ENCODE measurements around the gene CCDC160. TPM values are rescaled to one million over a fixed set of nuclear protein-coding genes. Genes with fewer than 3 reads are reported as not detected.

The CCDC160 gene
- polyA plus RNA-seq, 1 donor (not counting 4 experiments of a cell fraction or from before 2014, with no cell fraction given): not detected

DNA sequence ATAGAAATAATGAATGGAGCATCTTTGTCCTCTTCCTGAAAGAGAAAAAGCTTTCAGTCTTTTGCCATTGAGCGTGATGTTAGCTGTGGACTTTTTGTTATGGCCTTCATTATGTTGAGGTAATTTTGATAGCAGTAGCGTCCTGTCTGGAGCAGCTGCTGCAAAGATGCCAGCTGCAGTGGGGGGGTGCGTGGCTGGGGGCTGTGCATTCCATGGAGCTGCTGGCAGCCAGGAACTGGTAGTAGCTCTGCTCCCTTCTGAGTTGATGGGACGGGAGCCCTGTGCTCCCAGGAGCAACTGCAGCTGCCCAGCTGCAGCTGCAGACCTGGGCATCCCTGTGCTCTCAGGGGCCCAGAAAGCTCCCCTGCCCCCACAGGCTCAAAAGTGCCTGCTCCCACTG lies 50.4 kb downstream of the CCDC160 start:
- H3K4me2 ChIP-seq (ENCODE audit: control insufficient read depth, extremely low read depth, insufficient read depth, low read depth, low read length): no peak overlapping the region
- DNase-seq (ENCODE audit: low read depth, low spot score) (no peak), FAIRE-seq (no peak)
- H3K9me3 ChIP-seq (ENCODE audit: control insufficient read depth, low read depth, low read length): no peaks in the 10 kb centered on the region
- H3K9me1 ChIP-seq (ENCODE audit: control insufficient read depth, extremely low read depth, insufficient read depth, low read length): no peaks in the 10 kb centered on the region
- no peak overlapping the region for H2AFZ ChIP-seq (ENCODE audit: control insufficient read depth, low read length)
- no peak overlapping the region for H3K27ac ChIP-seq (ENCODE audit: control insufficient read depth, insufficient read depth, low read length)
- H3K4me3 ChIP-seq (ENCODE audit: control insufficient read depth in 2 of 3, extremely low read depth in 1 of 3, insufficient read depth in 2 of 3, low read depth in 1 of 3, low read length in 3 of 3): no peak overlapping the region
- dilution Hi-C loops (cut with MboI; ENCODE audit: extremely low pct_ligation_motif_present, low sequenced_read_pairs): no loop called here
- H3K27me3 ChIP-seq (ENCODE audit: control insufficient read depth, extremely low read depth, insufficient read depth, low read length): no peaks in the 10 kb centered on the region
- no peaks in the 10 kb centered on the region for H4K20me1 ChIP-seq (ENCODE audit: control insufficient read depth, extremely low read depth, insufficient read depth, low read length)
- H3K9ac ChIP-seq (ENCODE audit: control insufficient read depth, extremely low read depth, insufficient read depth, low read length): no peak overlapping the region
- TF ChIP-seq, protein P1, sequence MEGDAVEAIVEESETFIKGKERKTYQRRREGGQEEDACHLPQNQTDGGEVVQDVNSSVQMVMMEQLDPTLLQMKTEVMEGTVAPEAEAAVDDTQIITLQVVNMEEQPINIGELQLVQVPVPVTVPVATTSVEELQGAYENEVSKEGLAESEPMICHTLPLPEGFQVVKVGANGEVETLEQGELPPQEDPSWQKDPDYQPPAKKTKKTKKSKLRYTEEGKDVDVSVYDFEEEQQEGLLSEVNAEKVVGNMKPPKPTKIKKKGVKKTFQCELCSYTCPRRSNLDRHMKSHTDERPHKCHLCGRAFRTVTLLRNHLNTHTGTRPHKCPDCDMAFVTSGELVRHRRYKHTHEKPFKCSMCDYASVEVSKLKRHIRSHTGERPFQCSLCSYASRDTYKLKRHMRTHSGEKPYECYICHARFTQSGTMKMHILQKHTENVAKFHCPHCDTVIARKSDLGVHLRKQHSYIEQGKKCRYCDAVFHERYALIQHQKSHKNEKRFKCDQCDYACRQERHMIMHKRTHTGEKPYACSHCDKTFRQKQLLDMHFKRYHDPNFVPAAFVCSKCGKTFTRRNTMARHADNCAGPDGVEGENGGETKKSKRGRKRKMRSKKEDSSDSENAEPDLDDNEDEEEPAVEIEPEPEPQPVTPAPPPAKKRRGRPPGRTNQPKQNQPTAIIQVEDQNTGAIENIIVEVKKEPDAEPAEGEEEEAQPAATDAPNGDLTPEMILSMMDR (optimal IDR thresholded peaks at IDR 0.05 in 1 of 3, IDR thresholded peaks at IDR 0.05 in 1 of 3, conservative IDR thresholded peaks at IDR 0.05 in 1 of 3; ENCODE audit: extremely low read depth in 1 of 3, insufficient read depth in 2 of 3, low read length in 3 of 3): no peak
- TF ChIP-seq EZH2 (IDR thresholded peaks at IDR 0.05; ENCODE audit: low read length): no peak
- no peaks in the 10 kb centered on the region for H3K36me3 ChIP-seq (ENCODE audit: control insufficient read depth in 2 of 2, extremely low read depth in 1 of 2, insufficient read depth in 2 of 2, low read length in 2 of 2)
- no peaks in the 10 kb centered on the region for H3K4me1 ChIP-seq (ENCODE audit: control insufficient read depth, extremely low read depth, insufficient read depth, low read length)
- H3K79me2 ChIP-seq (ENCODE audit: control insufficient read depth, insufficient read depth, low read length): no peaks in the 10 kb centered on the region

DNA sequence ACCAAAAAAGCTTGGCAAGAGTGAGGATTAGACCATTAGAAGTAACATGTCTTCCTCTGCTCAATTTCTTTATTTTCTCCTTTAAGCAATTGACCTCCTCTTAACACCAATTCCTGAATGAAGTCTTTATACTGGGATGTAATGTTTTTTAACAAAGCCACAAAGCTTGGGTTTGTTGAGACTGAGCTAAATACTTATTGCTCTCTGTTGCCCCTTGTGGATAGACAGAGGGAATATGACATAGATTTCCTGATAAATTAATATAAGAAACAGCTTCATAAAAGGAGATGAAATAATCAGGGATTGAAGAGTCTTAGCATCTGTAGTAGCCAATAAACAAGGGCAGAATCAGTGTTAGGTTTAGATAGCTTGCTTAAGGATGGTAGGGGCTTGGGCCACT lies 57.6 kb downstream of the CCDC160 start:
- Histone ChIP-seq H4K20me1 (ENCODE audit: control insufficient read depth, extremely low read depth, insufficient read depth, low read length) (no peaks in the 10 kb centered on the region), H3K27ac (ENCODE audit: control insufficient read depth, insufficient read depth, low read length) (no peak overlapping the region), H3K4me2 (ENCODE audit: control insufficient read depth, extremely low read depth, insufficient read depth, low read depth, low read length) (no peak overlapping the region), H2AFZ (ENCODE audit: control insufficient read depth, low read length) (no peak overlapping the region), H3K4me1 (ENCODE audit: control insufficient read depth, extremely low read depth, insufficient read depth, low read length) (no peaks in the 10 kb centered on the region), H3K9me3 (ENCODE audit: control insufficient read depth, low read depth, low read length) (no peaks in the 10 kb centered on the region), H3K27me3 (ENCODE audit: control insufficient read depth, extremely low read depth, insufficient read depth, low read length) (no peaks in the 10 kb centered on the region), H3K79me2 (ENCODE audit: control insufficient read depth, insufficient read depth, low read length) (no peaks in the 10 kb centered on the region), H3K36me3 (ENCODE audit: control insufficient read depth in 2 of 2, extremely low read depth in 1 of 2, insufficient read depth in 2 of 2, low read length in 2 of 2) (no peaks in the 10 kb centered on the region), H3K9ac (ENCODE audit: control insufficient read depth, extremely low read depth, insufficient read depth, low read length) (no peak overlapping the region), H3K9me1 (ENCODE audit: control insufficient read depth, extremely low read depth, insufficient read depth, low read length) (no peaks in the 10 kb centered on the region), H3K4me3 (ENCODE audit: control insufficient read depth in 2 of 3, extremely low read depth in 1 of 3, insufficient read depth in 2 of 3, low read depth in 1 of 3, low read length in 3 of 3) (no peak overlapping the region)
- DNase-seq (ENCODE audit: low read depth, low spot score) (no peak), FAIRE-seq (no peak)
- dilution Hi-C loops (cut with MboI; ENCODE audit: extremely low pct_ligation_motif_present, low sequenced_read_pairs): no loop called here
- TF ChIP-seq, protein P1 (optimal IDR thresholded peaks at IDR 0.05 in 1 of 3, IDR thresholded peaks at IDR 0.05 in 1 of 3, conservative IDR thresholded peaks at IDR 0.05 in 1 of 3; ENCODE audit: extremely low read depth in 1 of 3, insufficient read depth in 2 of 3, low read length in 3 of 3): peak in 2 of 3 experiments; percentile 37 to 41
- no peak for TF ChIP-seq EZH2 (IDR thresholded peaks at IDR 0.05; ENCODE audit: low read length)

Other genes starting within 250 kb of the CCDC160 start
- gene PHF6, start 136.1 kb downstream of the CCDC160 start, polyA plus RNA-seq: 9.9 to 23.2 TPM (median 13.6 TPM) in 3 replicates
- gene HPRT1, start 223.0 kb downstream of the CCDC160 start, polyA plus RNA-seq: 15.7 to 48.1 TPM (median 41.9 TPM) in 3 replicates